ENCODE measurements around the gene CCDC197.

CCDC197 gene

GRCh38 chr14:93957751-93958566, 39.1 kb upstream of the CCDC197 start:
- Histone ChIP-seq H4K20me1 (ENCODE audit: insufficient read depth, low read length, poor library complexity, severe bottlenecking) (no peaks in the 10 kb centered on the region), H3K9me3 (ENCODE audit: insufficient read depth, low read depth, low read length) (no peaks in the 10 kb centered on the region), H2AFZ (ENCODE audit: low read length) (no peak overlapping the region), H3K36me3 (ENCODE audit: insufficient read depth, low read length) (no peaks in the 10 kb centered on the region), H3K4me1 (ENCODE audit: insufficient read depth, low read length, poor library complexity, severe bottlenecking) (peaks cover 82% of the 10 kb centered on the region), H3K4me2 (ENCODE audit: low read depth, low read length, poor library complexity, severe bottlenecking) (peak overlapping the region; percentile 84), H3K79me2 (ENCODE audit: insufficient read depth, low read length) (no peaks in the 10 kb centered on the region), H3K27me3 (ENCODE audit: insufficient read depth, low read length, poor library complexity, severe bottlenecking) (no peaks in the 10 kb centered on the region), H3K9me2 (replicated peaks; ENCODE audit: low read depth, low read length) (no peaks in the 10 kb centered on the region), H3K9ac (ENCODE audit: low read depth, low read length, poor library complexity, severe bottlenecking) (peak overlapping the region; percentile 65), H3F3A (ENCODE audit: low read depth) (no peaks in the 10 kb centered on the region), H3K4me3 (ENCODE audit: low read length, poor library complexity, severe bottlenecking) (no peak overlapping the region)
- TF ChIP-seq CTCF (conservative IDR thresholded peaks at IDR 0.05; ENCODE audit: low read length), result no peak
- TF ChIP-seq EZH2phosphoT487 (IDR thresholded peaks at IDR 0.05; ENCODE audit: borderline replicate concordance), result no peak

- Histone ChIP-seq H3K4me2 (ENCODE audit: low read depth, low read length, poor library complexity, severe bottlenecking) (peak overlapping the region; percentile 84), H3K36me3 (ENCODE audit: insufficient read depth, low read length) (no peaks in the 10 kb centered on the region), H3K27me3 (ENCODE audit: insufficient read depth, low read length, poor library complexity, severe bottlenecking) (no peaks in the 10 kb centered on the region), H3K79me2 (ENCODE audit: insufficient read depth, low read length) (no peaks in the 10 kb centered on the region), H4K20me1 (ENCODE audit: insufficient read depth, low read length, poor library complexity, severe bottlenecking) (no peaks in the 10 kb centered on the region), H3K9ac (ENCODE audit: low read depth, low read length, poor library complexity, severe bottlenecking) (peak overlapping the region; percentile 65), H3K4me3 (ENCODE audit: low read length, poor library complexity, severe bottlenecking) (peak overlapping the region; percentile 59), H3K9me3 (ENCODE audit: insufficient read depth, low read depth, low read length) (no peaks in the 10 kb centered on the region), H3F3A (ENCODE audit: low read depth) (no peaks in the 10 kb centered on the region), H2AFZ (ENCODE audit: low read length) (no peak overlapping the region), H3K9me2 (replicated peaks; ENCODE audit: low read depth, low read length) (no peaks in the 10 kb centered on the region), H3K4me1 (ENCODE audit: insufficient read depth, low read length, poor library complexity, severe bottlenecking) (peaks cover 79% of the 10 kb centered on the region)
- TF ChIP-seq CTCF (conservative IDR thresholded peaks at IDR 0.05; ENCODE audit: low read length) (no peak), EZH2phosphoT487 (IDR thresholded peaks at IDR 0.05; ENCODE audit: borderline replicate concordance) (no peak)
Observed at GRCh38 chr14:93958567-93959238, 38.4 kb upstream of the CCDC197 start.

- no peak overlapping the region for H2AFZ ChIP-seq (ENCODE audit: low read length)
- no peaks in the 10 kb centered on the region for H3K9me2 ChIP-seq (replicated peaks; ENCODE audit: low read depth, low read length)
- TF ChIP-seq EZH2phosphoT487 (IDR thresholded peaks at IDR 0.05; ENCODE audit: borderline replicate concordance) (no peak), CTCF (conservative IDR thresholded peaks at IDR 0.05; ENCODE audit: low read length) (no peak)
- H3K9ac ChIP-seq (ENCODE audit: low read depth, low read length, poor library complexity, severe bottlenecking), result peak overlapping the region; percentile 65
- peak overlapping the region; percentile 84 for H3K4me2 ChIP-seq (ENCODE audit: low read depth, low read length, poor library complexity, severe bottlenecking)
- no peaks in the 10 kb centered on the region for H3F3A ChIP-seq (ENCODE audit: low read depth)
- H4K20me1 ChIP-seq (ENCODE audit: insufficient read depth, low read length, poor library complexity, severe bottlenecking), result no peaks in the 10 kb centered on the region
- H3K9me3 ChIP-seq (ENCODE audit: insufficient read depth, low read depth, low read length), result no peaks in the 10 kb centered on the region
- H3K36me3 ChIP-seq (ENCODE audit: insufficient read depth, low read length), result no peaks in the 10 kb centered on the region
- H3K27me3 ChIP-seq (ENCODE audit: insufficient read depth, low read length, poor library complexity, severe bottlenecking), result no peaks in the 10 kb centered on the region
- peaks cover 72% of the 10 kb centered on the region for H3K4me1 ChIP-seq (ENCODE audit: insufficient read depth, low read length, poor library complexity, severe bottlenecking)
- no peaks in the 10 kb centered on the region for H3K79me2 ChIP-seq (ENCODE audit: insufficient read depth, low read length)
- peak overlapping the region; percentile 59 for H3K4me3 ChIP-seq (ENCODE audit: low read length, poor library complexity, severe bottlenecking)
Observed at GRCh38 chr14:93959239-93960107, 37.6 kb upstream of the CCDC197 start.

All from Loucy (cell line).